Activated CD8-positive, alpha-beta memory T cell treated with anti-CD3 and anti-CD28 coated beads for 24 hours (primary cell): Measurements from ENCODE around the gene SMCO4.
"Not testable (repeated sequence)": the region's sequence is repeated elsewhere in the genome, so short reads cannot be mapped to it uniquely, and the experiment has no call there.

Experiments used
- DNase-seq: peaks from one replicate; pipeline ENCODE4 v3.0.0-alpha.2; 2020

Gene SMCO4

GRCh38 chr11:93559681-93560080, 16.5 kb upstream of the SMCO4 start:
- no peak for DNase-seq

- DNase-seq, result no peak
Measured at GRCh38 chr11:93552874-93553273, 9.7 kb upstream of the SMCO4 start.

GRCh38 chr11:93549976-93550375, 6.8 kb upstream of the SMCO4 start:
- no peak for DNase-seq

GRCh38 chr11:93548679-93549319, 5.6 kb upstream of the SMCO4 start:
- no peak for DNase-seq

- no peak for DNase-seq
Measured at GRCh38 chr11:93547773-93548172, 4.6 kb upstream of the SMCO4 start.

- DNase-seq, result no peak
Measured at GRCh38 chr11:93547028-93547427, 3.8 kb upstream of the SMCO4 start.

- DNase-seq, result no peak
Measured at GRCh38 chr11:93545566-93545965, 2.4 kb upstream of the SMCO4 start.

- DNase-seq, result no peak
Measured at GRCh38 chr11:93542811-93543229, 371 bp downstream of the SMCO4 start.

- peak; percentile 75 for DNase-seq
Measured at GRCh38 chr11:93541884-93542810, 1.0 kb downstream of the SMCO4 start.

GRCh38 chr11:93540896-93541553, 2.2 kb downstream of the SMCO4 start:
- DNase-seq, result no peak

GRCh38 chr11:93540337-93540736, 2.9 kb downstream of the SMCO4 start:
- no peak for DNase-seq

GRCh38 chr11:93537767-93538261, 5.4 kb downstream of the SMCO4 start:
- DNase-seq, result no peak

- DNase-seq, result no peak
Measured at GRCh38 chr11:93537049-93537448, 6.1 kb downstream of the SMCO4 start.

GRCh38 chr11:93536101-93536861, 6.9 kb downstream of the SMCO4 start:
- DNase-seq, result no peak

- DNase-seq, result not testable (repeated sequence)
Measured at GRCh38 chr11:93535578-93535977, 7.6 kb downstream of the SMCO4 start.

- no peak for DNase-seq
Measured at GRCh38 chr11:93532806-93533205, 10.4 kb downstream of the SMCO4 start.

- no peak for DNase-seq
Measured at GRCh38 chr11:93532281-93532789, 10.9 kb downstream of the SMCO4 start.

- no peak for DNase-seq
Measured at GRCh38 chr11:93530468-93530826, 12.7 kb downstream of the SMCO4 start.

- DNase-seq, result no peak
Measured at GRCh38 chr11:93529707-93530467, 13.3 kb downstream of the SMCO4 start.

GRCh38 chr11:93528757-93529645, 14.2 kb downstream of the SMCO4 start:
- DNase-seq, result no peak

GRCh38 chr11:93528252-93528651, 14.9 kb downstream of the SMCO4 start:
- DNase-seq, result no peak
